Cardiac septum (tissue), 1 donor: ENCODE data around the gene APC2. TPM values are rescaled to one million over a fixed set of nuclear protein-coding genes. Genes with fewer than 3 reads are reported as not detected.
"Not testable (repeated sequence)": the region's sequence is repeated elsewhere in the genome, so short reads cannot be mapped to it uniquely, and the experiment has no call there.

ENCODE experiments used
- DNase-seq: peaks from one replicate; pipeline ENCODE4 v3.0.0-alpha.2; 2020; ENCODE audit warnings: low spot score
- intact Hi-C: fragments of 100-400 bp; cut with DNase I; formaldehyde crosslinking; loops from one replicate; pipeline ENCODE4 v1.14.0; 2022
- total RNA-seq: library from RNA; stranded (reverse); fragmentation: NEBNext Ultra II Directional; extraction: Animal tissue kit (Norgen Biotek cat#: 25700); gene quantifications from one replicate; pipeline ENCODE4 v1.2.1, GENCODE V29; 2021
- donor health status: DM: no; HTN: no; CAD: no.

The APC2 gene
- total RNA-seq, 1 donor from 2014 or later: 0.08 TPM

- no peak for DNase-seq
- intact Hi-C loops: no loop called here
These were observed 37.0 kb downstream of the APC2 start for GRCh38 chr19:1486720-1487575.

GRCh38 chr19:1487576-1488281 lies 37.8 kb downstream of the APC2 start:
- intact Hi-C loops: no loop called here
- no peak for DNase-seq

- intact Hi-C loops: no loop called here
- DNase-seq: no peak
These were observed 38.3 kb downstream of the APC2 start for GRCh38 chr19:1488282-1488601.

- DNase-seq: no peak
- intact Hi-C loops: no loop called here
These were observed 39.8 kb downstream of the APC2 start for GRCh38 chr19:1489463-1490310.

- intact Hi-C loops: no loop called here
- DNase-seq: peak; percentile 99
These were observed 40.6 kb downstream of the APC2 start, which contains the start of gene PCSK4 for GRCh38 chr19:1490311-1491113. TSS of gene PCSK4 (minus strand) at chr19:1490350. CDS start at chr19:1490346, 4 bp downstream.

- intact Hi-C loops: no loop called here
- DNase-seq: no peak
These were observed 41.4 kb downstream of the APC2 start, which contains the start of gene REEP6 for GRCh38 chr19:1491114-1491848. TSS of gene REEP6 (plus strand) at chr19:1491181. CDS start at chr19:1491270, 89 bp downstream.

- intact Hi-C loops: no loop called here
These were observed 41.9 kb downstream of the APC2 start for GRCh38 chr19:1491849-1492170.

GRCh38 chr19:1492474-1493006 lies 42.6 kb downstream of the APC2 start:
- intact Hi-C loops: no loop called here
- no peak for DNase-seq

More at GRCh38 chr19:1491849-1492170, 41.9 kb downstream of the APC2 start:
- DNase-seq: no peak

GRCh38 chr19:1494115-1494815 lies 44.3 kb downstream of the APC2 start:
- intact Hi-C loops: no loop called here
- DNase-seq: no peak

GRCh38 chr19:1495051-1495798 lies 45.3 kb downstream of the APC2 start:
- DNase-seq: no peak
- intact Hi-C loops: no loop called here

GRCh38 chr19:1495799-1496713 lies 46.1 kb downstream of the APC2 start:
- intact Hi-C loops: no loop called here
- DNase-seq: no peak

- DNase-seq: no peak
- intact Hi-C loops: no loop called here
These were observed 47.0 kb downstream of the APC2 start for GRCh38 chr19:1496714-1497577.

- DNase-seq: no peak
- intact Hi-C loops: no loop called here
These were observed 47.8 kb downstream of the APC2 start for GRCh38 chr19:1497578-1498235.

GRCh38 chr19:1499231-1499630 lies 49.3 kb downstream of the APC2 start:
- DNase-seq, intact Hi-C loops: not testable (repeated sequence)

- DNase-seq: no peak
- intact Hi-C loops: no loop called here
These were observed 51.3 kb downstream of the APC2 start for GRCh38 chr19:1501200-1501595.
